DND-41 (cell line): Measurements from ENCODE around the gene DCST1.

Experiments
- EZH2 ChIP-seq: IDR thresholded peaks from 3 replicates; pipeline ENCODE4 v1.6.1; 2012; ENCODE audit warnings: borderline replicate concordance, low read depth, mild to moderate bottlenecking, moderate library complexity, low read length, inconsistent platforms; ENCODE audit not compliant: severe bottlenecking
- TF ChIP-seq, protein P1 (sequence below): IDR thresholded peaks from 2 replicates; pipeline ENCODE4 v1.5.1; 2012; ENCODE audit warnings: borderline replicate concordance, low read length, moderate library complexity, mild to moderate bottlenecking; ENCODE audit not compliant: poor library complexity, severe bottlenecking; ENCODE audit errors: extremely low read depth

DNA sequence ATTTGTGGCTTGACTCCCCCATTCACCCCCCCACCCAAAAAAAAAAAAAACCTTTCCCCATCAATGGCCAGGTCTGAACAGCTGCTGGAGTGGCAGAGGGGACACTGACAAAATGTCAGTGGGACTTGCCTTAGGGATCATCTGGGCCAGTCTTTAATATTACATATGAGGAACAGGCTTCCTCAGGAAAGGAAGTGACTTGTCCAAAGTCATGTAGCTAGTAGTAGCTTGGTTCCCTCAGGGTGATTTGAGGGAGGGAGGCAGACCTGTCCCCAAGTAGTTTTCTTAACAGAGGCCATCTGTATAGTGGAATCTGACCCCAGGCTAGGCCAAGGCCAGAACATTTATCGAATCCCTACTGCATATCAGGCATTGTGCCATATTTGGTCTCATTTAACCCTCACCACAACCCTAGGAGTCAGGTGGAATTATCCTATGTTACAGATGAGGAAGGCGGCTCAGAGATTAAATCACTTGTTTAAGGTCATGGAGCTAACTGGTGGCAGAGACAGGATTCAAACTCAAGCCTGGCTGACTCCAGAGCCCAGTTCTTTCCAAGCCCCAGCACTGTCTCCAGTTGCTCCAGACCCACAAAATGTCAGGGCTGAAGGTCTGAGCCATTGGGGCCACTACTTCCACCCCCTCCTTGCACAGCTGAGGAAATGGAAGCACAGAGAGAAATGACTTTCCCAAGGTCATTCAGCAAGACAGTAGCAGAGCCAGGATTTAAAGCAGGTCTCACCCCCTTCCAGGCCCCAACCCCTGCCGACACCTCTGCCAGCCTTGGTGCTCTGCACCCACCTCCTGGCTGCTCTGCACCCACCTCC lies 20.6 kb upstream of the DCST1 start:
- TF ChIP-seq, protein P1, sequence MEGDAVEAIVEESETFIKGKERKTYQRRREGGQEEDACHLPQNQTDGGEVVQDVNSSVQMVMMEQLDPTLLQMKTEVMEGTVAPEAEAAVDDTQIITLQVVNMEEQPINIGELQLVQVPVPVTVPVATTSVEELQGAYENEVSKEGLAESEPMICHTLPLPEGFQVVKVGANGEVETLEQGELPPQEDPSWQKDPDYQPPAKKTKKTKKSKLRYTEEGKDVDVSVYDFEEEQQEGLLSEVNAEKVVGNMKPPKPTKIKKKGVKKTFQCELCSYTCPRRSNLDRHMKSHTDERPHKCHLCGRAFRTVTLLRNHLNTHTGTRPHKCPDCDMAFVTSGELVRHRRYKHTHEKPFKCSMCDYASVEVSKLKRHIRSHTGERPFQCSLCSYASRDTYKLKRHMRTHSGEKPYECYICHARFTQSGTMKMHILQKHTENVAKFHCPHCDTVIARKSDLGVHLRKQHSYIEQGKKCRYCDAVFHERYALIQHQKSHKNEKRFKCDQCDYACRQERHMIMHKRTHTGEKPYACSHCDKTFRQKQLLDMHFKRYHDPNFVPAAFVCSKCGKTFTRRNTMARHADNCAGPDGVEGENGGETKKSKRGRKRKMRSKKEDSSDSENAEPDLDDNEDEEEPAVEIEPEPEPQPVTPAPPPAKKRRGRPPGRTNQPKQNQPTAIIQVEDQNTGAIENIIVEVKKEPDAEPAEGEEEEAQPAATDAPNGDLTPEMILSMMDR: no peak
- TF ChIP-seq EZH2: no peak
